Measurements from ENCODE around the gene SEPTIN1. TPM values are rescaled to one million over a fixed set of nuclear protein-coding genes. Genes with fewer than 3 reads are reported as not detected.

SEPTIN1 gene
- total and polyA plus RNA-seq, 7 experiments from 2014 or later: 176 to 355 (median 201) TPM

DNA sequence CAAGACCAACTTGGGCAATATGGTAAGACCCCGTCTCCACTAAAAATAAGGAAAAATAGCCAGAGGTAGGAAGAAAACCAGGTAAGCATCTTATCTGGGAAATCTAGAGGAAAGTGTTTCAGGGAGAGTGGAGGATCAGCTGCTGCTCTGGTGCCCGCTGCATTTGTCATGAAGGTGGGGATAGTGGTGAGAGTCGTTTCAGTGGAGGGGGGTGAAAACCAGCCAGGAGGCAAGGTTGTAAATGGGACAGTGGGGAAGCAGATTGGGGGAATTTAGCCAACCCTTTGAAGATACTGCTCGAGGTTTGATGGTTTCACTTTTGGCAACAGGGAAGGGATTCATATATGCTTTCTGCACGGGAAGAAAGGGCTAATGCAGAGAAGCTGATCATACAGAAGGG lies 38.6 kb upstream of the SEPTIN1 start:
- DNase-seq: no peak
- H3K27me3 ChIP-seq (ENCODE audit: control insufficient read depth in 2 of 2, insufficient read depth in 2 of 2, low read length in 2 of 2): no peaks in the 10 kb centered on the region
- intact Hi-C loops (cut with micrococcal nuclease): no loop called here
- no peak for ATAC-seq
- Mint-ChIP-seq H3K4me1 (peaks cover 14 to 29% (median 17%) of the 10 kb centered on the region in 7 donors), H3K4me3 (no peak overlapping the region), H3K27me3 (no peaks in the 10 kb centered on the region), H3K36me3 (peaks cover 0 to 22% (median 12%) of the 10 kb centered on the region in 5 donors), H3K9me3 (no peaks in the 10 kb centered on the region), H3K27ac (peak overlapping the region in 3 of 9 donors; percentile 26 to 63 (median 45))
- H3K4me1 ChIP-seq (ENCODE audit: control insufficient read depth in 2 of 2, insufficient read depth in 2 of 2, low read length in 2 of 2): peaks cover 6 to 8% of the 10 kb centered on the region in 2 donors
- H3K9me3 ChIP-seq (ENCODE audit: control insufficient read depth in 2 of 3, low read length in 3 of 3): no peaks in the 10 kb centered on the region
- ChIA-PET POLR2A (interaction anchor here (0.7 to 1.5 kb wide), 6 partner anchors 11 to 151 kb away, joined by 3 to 8 read pairs (median 4); partner anchors contain the start of genes ITGAL and ZNF771), CTCF (interaction anchor here (1.0 kb wide), 1 partner anchor 9 kb away, joined by 3 read pairs; the partner anchor contains the start of gene DCTPP1)
- H3K27ac ChIP-seq (ENCODE audit: low read depth, low read length): no peak overlapping the region
- H3K36me3 ChIP-seq (ENCODE audit: control insufficient read depth in 2 of 3, insufficient read depth in 3 of 3, low read length in 3 of 3): peaks cover 0 to 30% (median 5%) of the 10 kb centered on the region in 3 experiments
- H3K4me3 ChIP-seq (ENCODE audit: low read length): no peak overlapping the region

DNA sequence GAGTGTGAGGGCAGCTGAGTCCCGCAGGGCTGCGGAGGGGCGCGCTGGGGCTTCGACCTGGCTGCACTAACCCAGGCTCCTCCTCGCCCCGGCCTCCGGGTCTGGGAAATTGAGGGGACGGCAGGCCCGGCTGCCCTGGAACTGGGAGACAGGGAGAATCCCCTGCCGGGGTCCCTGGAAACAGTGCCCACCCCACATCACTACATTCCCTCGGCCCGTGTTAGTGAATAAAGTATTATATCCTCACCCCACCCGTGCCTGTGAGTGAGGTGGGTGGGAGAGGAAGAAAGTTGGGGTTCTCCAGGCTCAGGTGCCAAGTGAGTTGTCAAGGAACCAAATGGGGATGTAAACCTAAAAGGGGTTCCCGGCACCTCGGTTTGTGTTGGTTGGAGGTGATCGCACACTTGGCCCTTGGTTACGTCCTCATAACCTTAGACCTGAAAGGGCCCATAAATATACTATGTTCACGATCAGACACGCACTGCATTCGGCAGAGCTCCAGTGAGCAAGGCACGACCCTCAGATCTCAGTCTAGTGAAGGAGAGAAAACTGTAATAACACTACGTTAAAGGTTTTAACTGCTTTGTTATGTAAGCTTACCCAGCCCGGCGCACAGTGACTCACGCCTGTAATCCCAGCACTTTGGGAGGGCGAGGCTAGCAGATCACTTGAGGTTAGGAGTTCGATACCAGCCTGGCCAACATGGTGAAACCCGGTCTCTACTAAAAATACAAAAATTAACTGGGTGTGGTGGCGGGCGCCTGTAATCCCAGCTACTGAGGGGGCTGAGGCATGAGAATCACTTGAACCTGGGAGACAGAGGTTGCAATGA lies 36.2 kb upstream of the SEPTIN1 start:
- Mint-ChIP-seq H3K27me3 (no peaks in the 10 kb centered on the region), H3K27ac (peak overlapping the region; percentile 60 to 91 (median 81)), H3K36me3 (peaks cover 0 to 14% (median 5%) of the 10 kb centered on the region in 5 donors), H3K9me3 (no peaks in the 10 kb centered on the region), H3K4me1 (peaks cover 12 to 31% (median 14%) of the 10 kb centered on the region in 7 donors), H3K4me3 (peak overlapping the region; percentile 59 to 80 (median 66))
- ChIA-PET CTCF (interaction anchor here (0.6 to 2.5 kb wide), 9 partner anchors 9 to 326 kb away, joined by 3 to 20 read pairs (median 6); partner anchors contain the start of genes DCTPP1 and ZNF771), POLR2A (interaction anchor here (0.5 to 4.3 kb wide), 60 partner anchors 8 to 354 kb away, joined by 3 to 82 read pairs (median 4); partner anchors contain the start of genes ALDOA, CORO1A, DCTPP1 and FBRS)
- Histone ChIP-seq H3K4me3 (ENCODE audit: low read length) (peak overlapping the region; percentile 76), H3K9me3 (ENCODE audit: control insufficient read depth in 2 of 3, low read length in 3 of 3) (no peaks in the 10 kb centered on the region), H3K4me1 (ENCODE audit: control insufficient read depth in 2 of 2, insufficient read depth in 2 of 2, low read length in 2 of 2) (peaks cover 6 to 8% of the 10 kb centered on the region in 2 donors), H3K36me3 (ENCODE audit: control insufficient read depth in 2 of 3, insufficient read depth in 3 of 3, low read length in 3 of 3) (peaks cover 0 to 18% (median 0%) of the 10 kb centered on the region in 3 experiments), H3K27me3 (ENCODE audit: control insufficient read depth in 2 of 2, insufficient read depth in 2 of 2, low read length in 2 of 2) (no peaks in the 10 kb centered on the region), H3K27ac (ENCODE audit: low read depth, low read length) (peak overlapping the region; percentile 85)
- intact Hi-C loops (cut with micrococcal nuclease): loop anchor here (1.0 to 10.0 kb wide), 3 partner anchors 12 to 614 kb away; partner anchors contain the start of genes DCTPP1 (in 2 of the 2), MAPK3 (in 1 of the 2) and MAZ (in 1 of the 2)
- DNase-seq (no peak), ATAC-seq (no peak)

DNA sequence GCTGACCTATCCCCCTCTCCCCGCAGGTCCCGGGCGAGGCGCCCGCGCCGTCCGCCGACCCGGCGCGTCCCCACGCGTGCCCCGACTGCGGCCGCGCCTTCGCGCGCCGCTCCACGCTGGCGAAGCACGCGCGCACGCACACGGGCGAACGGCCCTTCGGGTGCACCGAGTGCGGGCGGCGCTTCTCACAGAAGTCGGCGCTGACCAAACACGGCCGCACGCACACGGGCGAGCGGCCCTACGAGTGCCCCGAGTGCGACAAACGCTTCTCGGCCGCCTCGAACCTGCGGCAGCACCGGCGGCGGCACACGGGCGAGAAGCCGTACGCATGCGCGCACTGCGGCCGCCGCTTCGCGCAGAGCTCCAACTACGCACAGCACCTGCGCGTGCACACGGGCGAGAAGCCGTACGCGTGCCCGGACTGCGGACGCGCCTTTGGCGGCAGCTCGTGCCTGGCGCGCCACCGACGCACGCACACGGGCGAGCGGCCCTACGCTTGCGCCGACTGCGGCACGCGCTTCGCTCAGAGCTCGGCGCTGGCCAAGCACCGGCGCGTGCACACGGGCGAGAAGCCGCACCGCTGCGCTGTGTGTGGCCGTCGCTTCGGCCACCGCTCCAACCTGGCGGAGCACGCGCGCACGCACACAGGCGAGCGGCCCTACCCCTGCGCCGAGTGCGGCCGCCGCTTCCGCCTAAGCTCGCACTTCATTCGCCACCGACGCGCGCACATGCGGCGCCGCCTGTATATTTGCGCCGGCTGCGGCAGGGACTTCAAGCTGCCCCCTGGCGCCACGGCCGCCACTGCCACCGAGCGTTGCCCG lies 35.4 kb upstream of the SEPTIN1 start:
- peak overlapping the region; percentile 76 for H3K4me3 ChIP-seq (ENCODE audit: low read length)
- peak overlapping the region; percentile 54 to 80 (median 70) for H3K4me3 Mint-ChIP-seq
- H3K27ac Mint-ChIP-seq: peak overlapping the region in 7 of 9 donors; percentile 69 to 88 (median 81)
- DNase-seq: peak; percentile 79 to 93 (median 88)
- peaks cover 0 to 14% (median 5%) of the 10 kb centered on the region in 5 donors for H3K36me3 Mint-ChIP-seq
- peak; percentile 95 for ATAC-seq
- no peaks in the 10 kb centered on the region for H3K9me3 Mint-ChIP-seq
- no peaks in the 10 kb centered on the region for H3K27me3 ChIP-seq (ENCODE audit: control insufficient read depth in 2 of 2, insufficient read depth in 2 of 2, low read length in 2 of 2)
- POLR2A ChIA-PET: interaction anchor here (0.5 to 4.3 kb wide), 59 partner anchors 8 to 353 kb away, joined by 3 to 82 read pairs (median 4); partner anchors contain the start of genes ALDOA, CORO1A, DCTPP1 and FBRS
- no peaks in the 10 kb centered on the region for H3K27me3 Mint-ChIP-seq
- H3K4me1 ChIP-seq (ENCODE audit: control insufficient read depth in 2 of 2, insufficient read depth in 2 of 2, low read length in 2 of 2): peaks cover 6 to 8% of the 10 kb centered on the region in 2 donors
- H3K4me1 Mint-ChIP-seq: peaks cover 12 to 31% (median 14%) of the 10 kb centered on the region in 7 donors
- peak overlapping the region; percentile 85 for H3K27ac ChIP-seq (ENCODE audit: low read depth, low read length)
- H3K36me3 ChIP-seq (ENCODE audit: control insufficient read depth in 2 of 3, insufficient read depth in 3 of 3, low read length in 3 of 3): peaks cover 0 to 13% (median 0%) of the 10 kb centered on the region in 3 experiments
- intact Hi-C loops (cut with micrococcal nuclease): loop anchor here (1.0 to 10.0 kb wide), 6 partner anchors 10 to 613 kb away; partner anchors contain the start of genes DCTPP1 (in 2 of the 2), MAPK3 (in 1 of the 2), MAZ (in 1 of the 2) and SRCAP (in 1 of the 2)
- no peaks in the 10 kb centered on the region for H3K9me3 ChIP-seq (ENCODE audit: control insufficient read depth in 2 of 3, low read length in 3 of 3)
- CTCF ChIA-PET: interaction anchor here (0.5 to 2.5 kb wide), 10 partner anchors 8 to 325 kb away, joined by 3 to 20 read pairs (median 4); partner anchors contain the start of genes DCTPP1 and ZNF771

DNA sequence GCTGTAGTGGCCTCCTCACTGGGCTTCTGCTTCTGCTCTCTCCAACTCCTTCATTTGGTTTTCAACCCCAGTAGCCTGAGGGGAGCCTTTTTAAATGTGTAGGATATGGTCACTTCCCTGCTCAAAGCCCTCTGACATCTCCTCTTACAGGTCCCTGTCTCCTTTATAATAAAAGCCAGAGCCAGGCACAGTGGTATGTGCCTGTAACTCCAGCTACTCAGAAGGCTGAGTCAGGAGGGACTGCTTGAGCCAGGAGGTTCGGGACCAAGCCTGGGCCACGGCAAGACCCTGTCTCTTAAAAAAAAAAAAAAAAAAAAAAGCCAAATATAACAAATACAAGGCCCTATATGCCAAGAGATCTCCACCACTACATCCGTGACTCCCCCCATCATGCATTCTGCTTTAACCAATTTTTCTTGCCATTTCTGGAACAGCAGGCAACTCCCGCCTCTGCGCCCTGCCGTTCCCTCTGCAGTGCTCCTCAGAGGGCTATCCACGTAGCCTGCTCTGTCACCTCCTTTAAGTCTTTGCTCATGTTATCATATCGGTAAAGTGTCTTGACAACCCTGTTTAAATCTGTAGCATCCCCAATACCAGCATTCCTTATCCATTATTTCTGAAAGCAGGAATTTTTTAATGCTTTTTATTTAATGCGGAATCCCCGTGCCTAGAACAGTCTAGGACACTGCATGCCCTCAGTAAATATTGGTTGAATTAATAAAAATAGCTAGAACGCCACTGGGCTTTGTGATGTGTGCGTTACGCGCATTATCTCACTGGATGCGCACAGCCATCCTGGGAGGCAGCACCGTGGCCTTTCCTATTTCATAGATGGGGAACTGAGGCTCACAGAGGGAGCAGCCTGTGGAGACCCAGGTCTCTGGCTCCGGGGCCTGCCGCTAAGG lies 34.5 kb upstream of the SEPTIN1 start:
- ChIA-PET CTCF (interaction anchor here (0.5 to 2.5 kb wide), 10 partner anchors 7 to 325 kb away, joined by 3 to 20 read pairs (median 5); partner anchors contain the start of genes DCTPP1 and ZNF771), POLR2A (interaction anchor here (0.7 to 4.3 kb wide), 48 partner anchors 9 to 353 kb away, joined by 3 to 82 read pairs (median 5); partner anchors contain the start of genes ALDOA, CD2BP2, CORO1A and DCTPP1)
- H3K27me3 ChIP-seq (ENCODE audit: control insufficient read depth in 2 of 2, insufficient read depth in 2 of 2, low read length in 2 of 2): no peaks in the 10 kb centered on the region
- no peaks in the 10 kb centered on the region for H3K9me3 ChIP-seq (ENCODE audit: control insufficient read depth in 2 of 3, low read length in 3 of 3)
- Mint-ChIP-seq H3K27ac (peak overlapping the region in 8 of 9 donors; percentile 33 to 82 (median 66)), H3K27me3 (no peaks in the 10 kb centered on the region), H3K4me3 (peak overlapping the region; percentile 0 to 80 (median 60)), H3K36me3 (peaks cover 0 to 15% (median 10%) of the 10 kb centered on the region in 5 donors), H3K9me3 (no peaks in the 10 kb centered on the region), H3K4me1 (peaks cover 14 to 36% (median 18%) of the 10 kb centered on the region in 7 donors)
- no peak for DNase-seq
- H3K4me3 ChIP-seq (ENCODE audit: low read length): peak overlapping the region; percentile 76
- peak overlapping the region; percentile 85 for H3K27ac ChIP-seq (ENCODE audit: low read depth, low read length)
- peaks cover 0 to 13% (median 0%) of the 10 kb centered on the region in 3 experiments for H3K36me3 ChIP-seq (ENCODE audit: control insufficient read depth in 2 of 3, insufficient read depth in 3 of 3, low read length in 3 of 3)
- ATAC-seq: no peak
- H3K4me1 ChIP-seq (ENCODE audit: control insufficient read depth in 2 of 2, insufficient read depth in 2 of 2, low read length in 2 of 2): peaks cover 6 to 8% of the 10 kb centered on the region in 2 donors
- intact Hi-C loops (cut with micrococcal nuclease): loop anchor here (1.0 to 10.0 kb wide), 4 partner anchors 10 to 612 kb away; partner anchors contain the start of genes MAZ (in 1 of the 2), SRCAP (in 1 of the 2), ZNF48 (in 1 of the 2) and ZNF771 (in 1 of the 2)

DNA sequence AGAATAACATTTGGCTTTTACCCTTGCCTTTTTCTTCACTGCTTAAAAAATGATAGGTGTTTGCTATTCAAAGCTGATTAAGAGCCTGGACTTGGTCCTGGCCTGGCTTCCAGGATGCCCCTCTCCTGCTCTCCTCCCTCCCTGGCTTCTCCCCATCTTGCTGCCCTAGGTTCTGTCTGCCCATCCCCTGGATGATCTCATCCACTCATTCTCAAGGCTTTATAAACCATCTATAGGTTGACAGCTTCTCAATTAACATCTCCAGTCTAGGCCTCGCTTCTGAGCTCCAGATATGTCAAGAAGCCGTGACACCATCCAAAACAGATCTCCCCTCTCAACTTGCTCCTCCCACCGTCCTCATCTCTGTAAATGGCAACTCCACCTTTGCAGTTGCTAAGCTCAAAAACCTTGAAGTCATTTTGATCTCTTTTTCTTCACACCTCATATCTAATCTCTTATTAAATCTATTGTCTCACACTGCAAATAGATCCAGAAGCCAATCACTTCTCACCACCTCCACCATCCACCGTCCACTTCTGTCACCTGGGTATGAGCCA lies 33.8 kb upstream of the SEPTIN1 start:
- intact Hi-C loops (cut with micrococcal nuclease): loop anchor here (2.0 to 10.0 kb wide), 3 partner anchors 21 to 611 kb away; partner anchors contain the start of genes MAZ (in 1 of the 2), SRCAP (in 1 of the 2) and ZNF48 (in 1 of the 2)
- Histone ChIP-seq H3K9me3 (ENCODE audit: control insufficient read depth in 2 of 3, low read length in 3 of 3) (no peaks in the 10 kb centered on the region), H3K27me3 (ENCODE audit: control insufficient read depth in 2 of 2, insufficient read depth in 2 of 2, low read length in 2 of 2) (no peaks in the 10 kb centered on the region), H3K36me3 (ENCODE audit: control insufficient read depth in 2 of 3, insufficient read depth in 3 of 3, low read length in 3 of 3) (peaks cover 0 to 17% (median 0%) of the 10 kb centered on the region in 3 experiments), H3K4me1 (ENCODE audit: control insufficient read depth in 2 of 2, insufficient read depth in 2 of 2, low read length in 2 of 2) (peaks cover 6 to 8% of the 10 kb centered on the region in 2 donors), H3K4me3 (ENCODE audit: low read length) (no peak overlapping the region), H3K27ac (ENCODE audit: low read depth, low read length) (no peak overlapping the region)
- ChIA-PET CTCF (interaction anchor here (1.2 kb wide), 1 partner anchor 14 kb away, joined by 5 read pairs; the partner anchor contains the start of gene DCTPP1), POLR2A (interaction anchor here (0.5 to 4.3 kb wide), 9 partner anchors 8 to 348 kb away, joined by 3 to 82 read pairs (median 6); partner anchors contain the start of genes CD2BP2, CORO1A, DCTPP1 and SEPTIN1)
- peaks cover 0 to 13% (median 8%) of the 10 kb centered on the region in 5 donors for H3K36me3 Mint-ChIP-seq
- ATAC-seq: no peak
- no peak for DNase-seq
- peak overlapping the region in 6 of 10 donors; percentile 0 to 46 (median 12) for H3K4me3 Mint-ChIP-seq
- H3K4me1 Mint-ChIP-seq: peaks cover 14 to 34% (median 20%) of the 10 kb centered on the region in 7 donors
- no peaks in the 10 kb centered on the region for H3K27me3 Mint-ChIP-seq
- peak overlapping the region in 8 of 9 donors; percentile 6 to 81 (median 71) for H3K27ac Mint-ChIP-seq
- H3K9me3 Mint-ChIP-seq: no peaks in the 10 kb centered on the region

Data from naive thymus-derived CD4-positive, alpha-beta T cell (primary cell).